H1 (cell line): ENCODE measurements around the gene MIF. TPM values are rescaled to one million over a fixed set of nuclear protein-coding genes. Genes with fewer than 3 reads are reported as not detected.

Experiments
- ASH2L ChIP-seq: fragments of 200-600, 300-600 bp; sonication (generic); IDR thresholded peaks from one replicate; pipeline ENCODE4 v1.7.1; 2017; ENCODE audit warnings: low read length
- CBX8 ChIP-seq: fragments of 300-800, 300-1000 bp; sonication (generic); IDR thresholded peaks from 2 replicates; pipeline ENCODE4 v1.7.1; 2016; ENCODE audit warnings: low read depth, low read length, borderline replicate concordance
- CREB1 ChIP-seq: IDR thresholded peaks from 2 replicates; pipeline ENCODE4 v1.6.1; 2012; ENCODE audit warnings: inconsistent platforms
- CTBP2 ChIP-seq: IDR thresholded peaks from 2 replicates; pipeline ENCODE4 v1.7.0; 2011; ENCODE audit warnings: borderline replicate concordance, mild to moderate bottlenecking, moderate library complexity, mixed read lengths, low read length; ENCODE audit not compliant: insufficient read depth, insufficient read length
- FOSL1 ChIP-seq: IDR thresholded peaks from 2 replicates; pipeline ENCODE4 v1.6.1; 2011; ENCODE audit warnings: mild to moderate bottlenecking, low read depth, low read length, moderate library complexity; ENCODE audit not compliant: insufficient read depth
- KDM4A ChIP-seq: IDR thresholded peaks from one replicate; pipeline ENCODE4 v1.7.1; 2012; ENCODE audit warnings: low read depth, mild to moderate bottlenecking, moderate library complexity, low read length, inconsistent platforms; ENCODE audit not compliant: severe bottlenecking
- NRF1 ChIP-seq: IDR thresholded peaks from 2 replicates; pipeline ENCODE4 v1.6.1; 2011; ENCODE audit warnings: mild to moderate bottlenecking, low read depth, low read length, improper control_type of control experiment
- PHF8 ChIP-seq: fragments of 200-600 bp; sonication (generic); conservative IDR thresholded peaks from 2 replicates; pipeline ENCODE4 v1.7.1; 2012; ENCODE audit warnings: low read depth, mild to moderate bottlenecking, inconsistent platforms, low read length, moderate library complexity
- POLR2AphosphoS5 ChIP-seq: IDR thresholded peaks from 2 replicates; pipeline ENCODE4 v1.6.1; 2011; ENCODE audit warnings: low read depth, low read length
- RAD21 ChIP-seq, 2 experiments: IDR thresholded peaks in 1 of 2; conservative IDR thresholded peaks in 1 of 2; 2 replicates each; pipeline ENCODE4 v1.6.1; 2011; ENCODE audit warnings: low read depth in 2 of 2, low read length in 2 of 2, improper control_type of control experiment in 1 of 2, inconsistent platforms in 1 of 2, mild to moderate bottlenecking in 1 of 2, moderate library complexity in 1 of 2
- SIN3A ChIP-seq, 2 experiments: IDR thresholded peaks in 1 of 2; conservative IDR thresholded peaks in 1 of 2; 2 replicates each; pipeline ENCODE4 v1.6.1; 2011 to 2012; ENCODE audit warnings: low read length in 2 of 2, improper control_type of control experiment in 1 of 2, low read depth in 1 of 2, mild to moderate bottlenecking in 1 of 2
- SP1 ChIP-seq: IDR thresholded peaks from 2 replicates; pipeline ENCODE4 v1.6.1; 2011; ENCODE audit warnings: low read depth, low read length
- SUZ12 ChIP-seq: fragments of 200-600 bp; sonication (generic); IDR thresholded peaks from 2 replicates; pipeline ENCODE4 v1.6.1; 2012; ENCODE audit warnings: mild to moderate bottlenecking, inconsistent platforms, low read length, moderate library complexity, mixed read lengths
- TAF1 ChIP-seq: IDR thresholded peaks from 2 replicates; pipeline ENCODE4 v1.6.1; 2011; ENCODE audit warnings: mild to moderate bottlenecking, low read depth, low read length
- YY1 ChIP-seq: IDR thresholded peaks from 2 replicates; pipeline ENCODE4 v1.6.1; 2011; ENCODE audit warnings: low read depth, mild to moderate bottlenecking, low read length
- polyA plus RNA-seq, 7 experiments: library from polyadenylated mRNA; depleted of rRNA in 3 of 7; stranded (reverse) in 5 of 7; unstranded in 2 of 7; fragments of >200 nt in 5 of 7; fragments of 200-250 nt in 2 of 7; gene quantifications; 1 replicate in 5 of 7; 2 replicates in 1 of 7; 4 replicates in 1 of 7; pipeline versions ENCODE4 v1.2.1 to v1.2.3, GENCODE V29; 2011 to 2013; ENCODE audit warnings: missing spikeins in 2 of 7, mixed read lengths in 2 of 7
- total RNA-seq: library from RNA; stranded (reverse); fragmentation: NEBNext Ultra II Directional; extraction: Animal tissue kit (Norgen Biotek cat#: 25700); gene quantifications from 2 replicates; pipeline ENCODE4 v1.2.1, GENCODE V29; 2021
- TF ChIP-seq, protein P1 (sequence below), 3 experiments: IDR thresholded peaks; 1 replicate in 2 of 3; 2 replicates in 1 of 3; pipeline versions ENCODE4 v1.5.1 to v1.6.1; 2011; ENCODE audit warnings: low read length in 3 of 3, mild to moderate bottlenecking in 3 of 3, inconsistent platforms in 2 of 3, low read depth in 1 of 3, moderate library complexity in 1 of 3; ENCODE audit not compliant: insufficient read depth in 1 of 3; ENCODE audit errors: control extremely low read depth in 1 of 3
- TF ChIP-seq, protein P2 (sequence below): IDR thresholded peaks from 2 replicates; pipeline ENCODE4 v1.6.1; 2012; ENCODE audit warnings: inconsistent platforms

The MIF gene
- total and polyA plus RNA-seq, 2 of the 8 experiments (the other 6 are each of a cell fraction or from before 2014, with no cell fraction given), result 1,082 to 1,870 TPM

DNA sequence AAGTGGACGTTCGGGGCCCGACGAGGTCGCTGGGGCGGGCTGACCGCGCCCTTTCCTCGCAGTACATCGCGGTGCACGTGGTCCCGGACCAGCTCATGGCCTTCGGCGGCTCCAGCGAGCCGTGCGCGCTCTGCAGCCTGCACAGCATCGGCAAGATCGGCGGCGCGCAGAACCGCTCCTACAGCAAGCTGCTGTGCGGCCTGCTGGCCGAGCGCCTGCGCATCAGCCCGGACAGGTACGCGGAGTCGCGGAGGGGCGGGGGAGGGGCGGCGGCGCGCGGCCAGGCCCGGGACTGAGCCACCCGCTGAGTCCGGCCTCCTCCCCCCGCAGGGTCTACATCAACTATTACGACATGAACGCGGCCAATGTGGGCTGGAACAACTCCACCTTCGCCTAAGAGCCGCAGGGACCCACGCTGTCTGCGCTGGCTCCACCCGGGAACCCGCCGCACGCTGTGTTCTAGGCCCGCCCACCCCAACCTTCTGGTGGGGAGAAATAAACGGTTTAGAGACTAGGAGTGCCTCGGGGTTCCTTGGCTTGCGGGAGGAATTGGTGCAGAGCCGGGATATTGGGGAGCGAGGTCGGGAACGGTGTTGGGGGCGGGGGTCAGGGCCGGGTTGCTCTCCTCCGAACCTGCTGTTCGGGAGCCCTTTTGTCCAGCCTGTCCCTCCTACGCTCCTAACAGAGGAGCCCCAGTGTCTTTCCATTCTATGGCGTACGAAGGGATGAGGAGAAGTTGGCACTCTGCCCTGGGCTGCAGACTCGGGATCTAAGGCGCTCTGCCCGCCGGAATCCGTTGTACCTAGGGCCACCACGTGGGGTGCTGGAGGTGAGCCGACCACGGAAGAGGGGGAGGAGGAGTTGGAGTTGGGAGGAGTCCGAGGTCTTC is 771 bp downstream of the MIF start (continued):
- TF ChIP-seq, protein P1, sequence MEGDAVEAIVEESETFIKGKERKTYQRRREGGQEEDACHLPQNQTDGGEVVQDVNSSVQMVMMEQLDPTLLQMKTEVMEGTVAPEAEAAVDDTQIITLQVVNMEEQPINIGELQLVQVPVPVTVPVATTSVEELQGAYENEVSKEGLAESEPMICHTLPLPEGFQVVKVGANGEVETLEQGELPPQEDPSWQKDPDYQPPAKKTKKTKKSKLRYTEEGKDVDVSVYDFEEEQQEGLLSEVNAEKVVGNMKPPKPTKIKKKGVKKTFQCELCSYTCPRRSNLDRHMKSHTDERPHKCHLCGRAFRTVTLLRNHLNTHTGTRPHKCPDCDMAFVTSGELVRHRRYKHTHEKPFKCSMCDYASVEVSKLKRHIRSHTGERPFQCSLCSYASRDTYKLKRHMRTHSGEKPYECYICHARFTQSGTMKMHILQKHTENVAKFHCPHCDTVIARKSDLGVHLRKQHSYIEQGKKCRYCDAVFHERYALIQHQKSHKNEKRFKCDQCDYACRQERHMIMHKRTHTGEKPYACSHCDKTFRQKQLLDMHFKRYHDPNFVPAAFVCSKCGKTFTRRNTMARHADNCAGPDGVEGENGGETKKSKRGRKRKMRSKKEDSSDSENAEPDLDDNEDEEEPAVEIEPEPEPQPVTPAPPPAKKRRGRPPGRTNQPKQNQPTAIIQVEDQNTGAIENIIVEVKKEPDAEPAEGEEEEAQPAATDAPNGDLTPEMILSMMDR (IDR thresholded peaks at IDR 0.05; ENCODE audit: control extremely low read depth in 1 of 3, insufficient read depth in 1 of 3, low read depth in 1 of 3, low read length in 3 of 3), result peak; percentile 55 to 76 (median 72)
- peak; percentile 33 for TF ChIP-seq ASH2L
- TF ChIP-seq CTBP2, result peak; percentile 38
- no peak for TF ChIP-seq SUZ12
- TF ChIP-seq KDM4A, result peak; percentile 12
- peak; percentile 56 for TF ChIP-seq NRF1
- TF ChIP-seq TAF1, result peak; percentile 67
- TF ChIP-seq YY1, result no peak
- TF ChIP-seq RAD21 (IDR thresholded peaks at IDR 0.05 in 1 of 2, conservative IDR thresholded peaks at IDR 0.05 in 1 of 2; ENCODE audit: low read depth in 2 of 2, low read length in 2 of 2), result peak; percentile 23 to 40; a peak in 3 of 4 replicates
- peak; percentile 41; the same call in 1 of the 2 replicates for TF ChIP-seq PHF8
- TF ChIP-seq SP1, result peak; percentile 66; the same call in 1 of the 2 replicates
- TF ChIP-seq, protein P2, sequence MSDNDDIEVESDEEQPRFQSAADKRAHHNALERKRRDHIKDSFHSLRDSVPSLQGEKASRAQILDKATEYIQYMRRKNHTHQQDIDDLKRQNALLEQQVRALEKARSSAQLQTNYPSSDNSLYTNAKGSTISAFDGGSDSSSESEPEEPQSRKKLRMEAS, result peak; percentile 86
- peak; percentile 36 for TF ChIP-seq POLR2AphosphoS5
- TF ChIP-seq CREB1, result peak; percentile 36; the same call in 1 of the 2 replicates
- TF ChIP-seq SIN3A (conservative IDR thresholded peaks at IDR 0.05 in 1 of 2, IDR thresholded peaks at IDR 0.05 in 1 of 2; ENCODE audit: low read depth in 1 of 2, low read length in 2 of 2), result peak; percentile 11 to 58; a peak in 2 of 4 replicates
- TF ChIP-seq CBX8, result no peak
- TF ChIP-seq FOSL1, result no peak
